K562 (cell line): ENCODE measurements around the gene KHDC1L. TPM values are rescaled to one million over a fixed set of nuclear protein-coding genes. Genes with fewer than 3 reads are reported as not detected.

Source experiments
- ATAC-seq: fragments of 200-7000 bp; cut with Tn5 transposase; 3 replicates; pipeline ENCODE4 v1.9.1; 2020; ENCODE audit warnings: moderate library complexity
- BruUV-seq: library from RNA; stranded (reverse); fragments of 400-500 nt; replicated peaks from 2 replicates; lab custom pipeline; 2021; lab: Mats Ljungman, UMichigan
- CTCF ChIA-PET: fragments of 300-600 bp; formaldehyde crosslinking; extraction: SDS; loops from one replicate; lab custom pipeline; 2021; ENCODE audit warnings: low intra/inter-chr PET ratio; lab: Yijun Ruan, JAX
- POLR2A ChIA-PET: fragments of 300-600, 350-650 bp; sonication (Branson Sonifier 250); formaldehyde crosslinking; extraction: SDS; loops from one replicate; lab custom pipeline; 2021; ENCODE audit warnings: antibody characterized with exemption, inconsistent platforms; lab: Yijun Ruan, JAX
- DNase-seq, 4 experiments: peaks; one replicate each; pipeline versions ENCODE4 v3.0.0 to v3.0.0-alpha.2; 2011 to 2018; ENCODE audit warnings: low spot score in 3 of 4, mixed read lengths in 3 of 4; ENCODE audit errors: extremely low read depth in 1 of 4
- FAIRE-seq: peaks from 2 replicates; lab custom pipeline; 2011; peaks lifted over from hg19 to GRCh38; lab: Jason Lieb, UNC
- H2AFZ ChIP-seq: 2 replicates; pipeline ENCODE4 v1.6.0; 2011; ENCODE audit warnings: low read depth, low read length, control low read depth, inconsistent platforms
- H3K27ac ChIP-seq: fragments of 200-600 bp; 3 replicates; pipeline ENCODE4 v1.8.0; 2011; ENCODE audit warnings: low read depth, mild to moderate bottlenecking, control low read depth, inconsistent platforms, low read length, moderate library complexity, mixed read lengths; ENCODE audit errors: extremely low read depth
- H3K27me3 ChIP-seq, 2 experiments: fragments of 300-600 bp in 1 of 2; 2 replicates in 1 of 2; 3 replicates in 1 of 2; pipeline versions ENCODE4 v1.6.0 to v1.8.0; 2011; ENCODE audit warnings: inconsistent platforms in 2 of 2, low read length in 2 of 2, mild to moderate bottlenecking in 1 of 2, mixed read lengths in 1 of 2, moderate library complexity in 1 of 2; ENCODE audit not compliant: control insufficient read depth in 2 of 2, insufficient read depth in 2 of 2
- H3K36me3 ChIP-seq: fragments of 300-600 bp; 3 replicates; pipeline ENCODE4 v1.8.0; 2011; ENCODE audit warnings: mild to moderate bottlenecking, low read length, inconsistent platforms; ENCODE audit not compliant: control insufficient read depth, insufficient read depth
- H3K4me1 ChIP-seq, 2 experiments: fragments of 200-600 bp in 1 of 2; replicated peaks in 1 of 2; 2 replicates in 1 of 2; 3 replicates in 1 of 2; pipeline versions ENCODE4 v1.5.1 to v1.8.0; 2011; ENCODE audit warnings: inconsistent platforms in 2 of 2, low read length in 2 of 2, mild to moderate bottlenecking in 1 of 2, mixed read lengths in 1 of 2, moderate library complexity in 1 of 2; ENCODE audit not compliant: control insufficient read depth in 2 of 2, insufficient read depth in 2 of 2
- H3K4me2 ChIP-seq: 2 replicates; pipeline ENCODE4 v1.6.1; 2011; ENCODE audit warnings: low read length, control low read depth, inconsistent platforms, mixed read lengths; ENCODE audit not compliant: insufficient read depth
- H3K4me3 ChIP-seq: fragments of 200-600 bp; sonication (generic), shearing (Covaris generic); 2 replicates; pipeline ENCODE4 v1.5.1; 2016; ENCODE audit warnings: control low read depth, inconsistent platforms
- H3K79me2 ChIP-seq: fragments of 200-600 bp; 3 replicates; pipeline ENCODE4 v1.8.0; 2011; ENCODE audit warnings: low read length, inconsistent platforms; ENCODE audit not compliant: control insufficient read depth, insufficient read depth
- H3K9ac ChIP-seq, 2 experiments: 2 replicates each; pipeline versions ENCODE4 v1.6.0 to v1.6.1; 2011; ENCODE audit warnings: low read depth in 2 of 2, low read length in 2 of 2, control low read depth in 1 of 2, inconsistent platforms in 1 of 2, mild to moderate bottlenecking in 1 of 2, mixed read lengths in 1 of 2; ENCODE audit not compliant: insufficient read depth in 1 of 2
- H3K9me1 ChIP-seq: one replicate; pipeline ENCODE4 v1.6.0; 2011; ENCODE audit warnings: inconsistent platforms, mild to moderate bottlenecking, low read length, moderate library complexity; ENCODE audit not compliant: control insufficient read depth, insufficient read depth
- H3K9me3 ChIP-seq: replicated peaks from 2 replicates; pipeline ENCODE4 v1.5.1; 2011; ENCODE audit warnings: low read depth, low read length, inconsistent platforms; ENCODE audit not compliant: control insufficient read depth, insufficient read depth
- H4K20me1 ChIP-seq: replicated peaks from 2 replicates; pipeline ENCODE4 v1.6.1; 2011; ENCODE audit warnings: low read length, inconsistent platforms, mixed read lengths; ENCODE audit not compliant: control insufficient read depth, insufficient read depth
- ARID2 ChIP-seq: fragments of 450-650 bp; IDR thresholded peaks from 2 replicates; pipeline ENCODE4 v1.6.1; 2017; ENCODE audit warnings: antibody characterized with exemption, mild to moderate bottlenecking
- CHD1 ChIP-seq: fragments of 200-600 bp; sonication (generic); IDR thresholded peaks from one replicate; pipeline ENCODE4 v1.6.1; 2012; ENCODE audit warnings: mild to moderate bottlenecking, moderate library complexity, low read length, inconsistent platforms
- CREB3L1 ChIP-seq: fragments of 450-650 bp; IDR thresholded peaks from 2 replicates; pipeline ENCODE4 v1.6.1; 2014; ENCODE audit warnings: low read depth, mild to moderate bottlenecking, moderate library complexity, borderline replicate concordance
- ELF2 ChIP-seq: fragments of 250-450 bp; sonication (Bioruptor Pico); IDR thresholded peaks from 2 replicates; pipeline ENCODE4 v1.5.0; 2021; ENCODE audit warnings: mild to moderate bottlenecking
- EP300 ChIP-seq: IDR thresholded peaks from 2 replicates; pipeline ENCODE4 v1.6.1; 2012; ENCODE audit warnings: low read length, improper control_type of control experiment
- ETV6 ChIP-seq, 3 experiments: fragments of 150-350 bp in 1 of 3; sonication (generic) in 1 of 3; formaldehyde crosslinking in 1 of 3; IDR thresholded peaks; 2 replicates each; pipeline versions ENCODE4 v1.6.1 to v1.8.0; 2014 to 2022; ENCODE audit warnings: borderline replicate concordance in 2 of 3, low read depth in 2 of 3, antibody characterized with exemption in 1 of 3, low read length in 1 of 3, mild to moderate bottlenecking in 1 of 3, missing genetic modification reagents in 1 of 3
- HDAC2 ChIP-seq: fragments of 450-650 bp; IDR thresholded peaks from 2 replicates; pipeline ENCODE4 v1.6.1; 2016; ENCODE audit warnings: mild to moderate bottlenecking
- HIVEP1 ChIP-seq: fragments of 250-450 bp; sonication (Bioruptor Pico); IDR thresholded peaks from 2 replicates; pipeline ENCODE4 v1.4.0; 2020; ENCODE audit warnings: mild to moderate bottlenecking
- SMAD4 ChIP-seq: fragments of 250-450 bp; sonication (Bioruptor Pico); conservative IDR thresholded peaks from 2 replicates; pipeline ENCODE4 v1.8.0; 2021; ENCODE audit warnings: inconsistent platforms, mild to moderate bottlenecking, moderate library complexity
- SMC3 ChIP-seq: conservative IDR thresholded peaks from 2 replicates; pipeline ENCODE4 v1.6.1; 2011; ENCODE audit warnings: low read depth, low read length, improper control_type of control experiment; ENCODE audit not compliant: insufficient read depth
- WGBS: fragments of 100-300 bp; shearing (Covaris generic); methylation state at CpG from one replicate; pipeline ENCODE4 v1.1.6; 2016; ENCODE audit warnings: low coverage, mixed read lengths; ENCODE audit not compliant: insufficient coverage; ENCODE audit errors: missing lambda C conversion rate; 5-methylcytosine and 5-hydroxymethylcytosine counted together
- in situ Hi-C: fragments of 300-500 bp; cut with MboI; formaldehyde crosslinking; loops from 4 replicates; pipeline ENCODE4 v1.15.0; 2018; ENCODE audit warnings: inconsistent platforms, mixed read lengths
- intact Hi-C: fragments of 100-400 bp; cut with micrococcal nuclease; formaldehyde crosslinking; loops from 2 replicates; pipeline ENCODE4 v1.14.2; 2022
- polyA plus RNA-seq, 8 experiments: library from polyadenylated mRNA; depleted of rRNA in 4 of 8; stranded (reverse) in 5 of 8; unstranded in 3 of 8; fragments of >200 nt; fragmentation: Nextera tagmentation in 2 of 8; fragmentation: Illumina TruSeq in 1 of 8; extraction: Ambion mirVana in 2 of 8; extraction: Trizol in 1 of 8; gene quantifications; 2 replicates each; pipeline versions ENCODE4 v1.2.1 to v1.2.3, GENCODE V29; 2011 to 2014; ENCODE audit warnings: inconsistent platforms in 1 of 8, missing spikeins in 1 of 8
- total RNA-seq, 7 experiments: library from RNA; depleted of rRNA in 6 of 7; stranded (reverse); fragments of >200 nt in 6 of 7; fragmentation: Illumina TruSeq in 2 of 7; extraction: Trizol in 2 of 7; gene quantifications; 2 replicates each; pipeline versions ENCODE4 v1.2.1 to v1.2.3, GENCODE V29; 2011 to 2021; ENCODE audit warnings: low replicate concordance in 1 of 7

KHDC1L gene
- total and polyA plus RNA-seq, 9 of the 15 experiments (the other 6 are each of a cell fraction or from before 2014, with no cell fraction given) = 0.33 to 1.9 (median 0.54) TPM

DNA sequence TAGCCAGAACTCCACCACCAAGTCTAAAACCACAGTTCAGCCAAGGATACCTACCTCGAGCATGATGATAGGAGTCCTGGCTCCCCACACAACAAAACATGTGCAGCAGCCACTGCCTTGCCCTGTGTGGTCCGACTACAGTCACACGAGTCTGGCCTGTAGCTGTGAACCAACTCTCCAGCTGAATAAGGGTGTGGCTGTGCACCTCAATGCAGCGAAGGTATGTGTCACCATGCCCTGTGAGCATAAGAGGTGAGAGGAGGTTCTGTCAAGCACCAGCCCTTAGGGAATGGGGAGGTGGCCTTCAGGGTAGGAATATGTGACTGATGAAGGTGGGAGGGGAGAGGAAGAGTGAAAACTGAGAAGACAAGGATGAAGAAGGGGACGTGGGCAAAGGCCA is 16.7 kb upstream of the KHDC1L start (continued):
- no peak for TF ChIP-seq ARID2
- TF ChIP-seq CHD1 = no peak
- no peak for TF ChIP-seq SMC3
- TF ChIP-seq ETV6 (IDR thresholded peaks at IDR 0.05; ENCODE audit: borderline replicate concordance in 1 of 2, low read depth in 2 of 2, low read length in 1 of 2) = no peak
- TF ChIP-seq ETV6 (CRISPR knock-in tag; IDR thresholded peaks at IDR 0.05; ENCODE audit: borderline replicate concordance) = no peak
- no peak for TF ChIP-seq HDAC2
- TF ChIP-seq ELF2 (CRISPR knock-in tag) = no peak
- no peak for TF ChIP-seq CREB3L1
- TF ChIP-seq EP300 = no peak
- TF ChIP-seq HIVEP1 (CRISPR knock-in tag) = no peak

DNA sequence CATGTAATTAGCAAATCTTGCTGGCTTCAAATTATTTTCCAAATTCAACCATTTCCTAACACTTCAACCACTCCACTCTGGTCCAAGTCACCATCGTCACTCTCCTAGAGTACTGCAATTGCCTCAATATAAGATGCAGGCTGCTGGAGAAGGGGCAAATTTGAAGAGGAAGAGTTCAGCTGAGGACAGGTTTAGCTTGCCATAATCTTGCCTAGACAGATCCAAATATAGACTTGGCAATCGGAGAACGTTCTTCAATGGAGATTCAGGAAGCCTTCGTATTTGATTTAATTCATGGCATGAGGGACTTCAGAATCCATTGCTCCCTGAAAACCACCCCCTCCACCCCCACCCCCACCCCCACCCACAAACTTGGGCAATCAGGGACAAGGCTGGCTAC is 15.4 kb upstream of the KHDC1L start:
- ChIA-PET POLR2A (no interaction called here), CTCF (no interaction called here)
- Histone ChIP-seq H3K9ac (no peak overlapping the region), H3K4me1 (no peaks in the 10 kb centered on the region), H3K4me2 (no peak overlapping the region), H3K27me3 (peaks cover 16 to 18% of the 10 kb centered on the region in 2 experiments; a peak in 4 of 5 replicates), H3K4me3 (no peak overlapping the region), H2AFZ (no peak overlapping the region), H3K36me3 (no peaks in the 10 kb centered on the region), H3K27ac (no peak overlapping the region), H3K9me3 (no peaks in the 10 kb centered on the region), H4K20me1 (no peaks in the 10 kb centered on the region), H3K79me2 (no peaks in the 10 kb centered on the region), H3K9me1 (no peaks in the 10 kb centered on the region)
- WGBS = 3% methylated on average over 2 of the region's 4 CpGs
- BruUV-seq = no TSS peak
- FAIRE-seq (no peak), ATAC-seq (no peak), DNase-seq (no peak)
- intact Hi-C loops (no loop called here), in situ Hi-C loops (no loop called here)
- TF ChIP-seq SMAD4 (CRISPR knock-in tag) = no peak
